GM10266 (cell line): ENCODE results near the gene SH3D21.

Experiments used
- DNase-seq: peaks from one replicate; pipeline ENCODE4 v3.0.0; 2012; ENCODE audit errors: extremely low spot score
- TF ChIP-seq, protein P1 (sequence below): IDR thresholded peaks from 2 replicates; pipeline ENCODE4 v1.5.1; 2012; ENCODE audit warnings: mild to moderate bottlenecking, low read depth; ENCODE audit not compliant: control insufficient read depth, insufficient read depth; ENCODE audit errors: missing control alignments

Gene SH3D21

DNA sequence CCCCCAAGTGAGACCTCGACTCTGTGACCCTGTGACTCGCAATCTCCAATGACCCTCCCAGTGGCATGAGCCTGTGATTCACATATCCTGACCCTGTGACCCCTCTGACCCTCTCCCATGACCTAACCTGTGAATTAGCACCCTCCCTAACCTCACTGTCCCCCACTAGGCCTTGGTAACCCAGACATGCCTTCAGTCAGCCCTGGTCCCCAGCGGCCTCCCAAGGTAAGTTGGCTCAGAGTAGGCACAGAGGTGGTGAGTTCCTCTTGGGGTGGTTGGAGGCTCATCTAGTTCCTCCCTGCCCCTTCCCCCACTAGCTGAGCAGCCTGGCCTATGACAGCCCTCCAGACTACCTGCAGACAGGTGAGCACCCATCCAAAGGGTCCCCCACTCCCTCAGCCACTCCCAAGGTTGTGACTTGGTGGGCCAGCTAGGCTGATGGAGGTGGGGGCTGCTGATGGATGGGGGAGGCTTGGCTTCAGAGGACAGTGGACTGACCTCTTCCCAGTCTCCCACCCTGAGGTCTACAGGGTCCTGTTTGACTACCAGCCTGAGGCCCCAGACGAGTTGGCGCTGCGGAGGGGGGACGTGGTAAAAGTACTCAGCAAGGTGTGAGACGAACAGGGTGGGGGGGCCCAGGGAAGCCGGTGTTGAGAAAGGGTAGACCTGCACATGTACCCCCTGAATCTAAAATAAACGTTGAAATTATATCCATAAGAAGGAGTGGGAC, 1.6 kb downstream of the SH3D21 start:
- DNase-seq, result no peak
- TF ChIP-seq, protein P1, sequence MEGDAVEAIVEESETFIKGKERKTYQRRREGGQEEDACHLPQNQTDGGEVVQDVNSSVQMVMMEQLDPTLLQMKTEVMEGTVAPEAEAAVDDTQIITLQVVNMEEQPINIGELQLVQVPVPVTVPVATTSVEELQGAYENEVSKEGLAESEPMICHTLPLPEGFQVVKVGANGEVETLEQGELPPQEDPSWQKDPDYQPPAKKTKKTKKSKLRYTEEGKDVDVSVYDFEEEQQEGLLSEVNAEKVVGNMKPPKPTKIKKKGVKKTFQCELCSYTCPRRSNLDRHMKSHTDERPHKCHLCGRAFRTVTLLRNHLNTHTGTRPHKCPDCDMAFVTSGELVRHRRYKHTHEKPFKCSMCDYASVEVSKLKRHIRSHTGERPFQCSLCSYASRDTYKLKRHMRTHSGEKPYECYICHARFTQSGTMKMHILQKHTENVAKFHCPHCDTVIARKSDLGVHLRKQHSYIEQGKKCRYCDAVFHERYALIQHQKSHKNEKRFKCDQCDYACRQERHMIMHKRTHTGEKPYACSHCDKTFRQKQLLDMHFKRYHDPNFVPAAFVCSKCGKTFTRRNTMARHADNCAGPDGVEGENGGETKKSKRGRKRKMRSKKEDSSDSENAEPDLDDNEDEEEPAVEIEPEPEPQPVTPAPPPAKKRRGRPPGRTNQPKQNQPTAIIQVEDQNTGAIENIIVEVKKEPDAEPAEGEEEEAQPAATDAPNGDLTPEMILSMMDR, result no peak

- no peak for DNase-seq
- TF ChIP-seq, protein P1, result no peak
These were observed 3.2 kb downstream of the SH3D21 start for GRCh38 chr1:36309397-36309796.

GRCh38 chr1:36320291-36320761, 14.2 kb downstream of the SH3D21 start:
- DNase-seq, result peak; percentile 41
- TF ChIP-seq, protein P1, result no peak

DNA sequence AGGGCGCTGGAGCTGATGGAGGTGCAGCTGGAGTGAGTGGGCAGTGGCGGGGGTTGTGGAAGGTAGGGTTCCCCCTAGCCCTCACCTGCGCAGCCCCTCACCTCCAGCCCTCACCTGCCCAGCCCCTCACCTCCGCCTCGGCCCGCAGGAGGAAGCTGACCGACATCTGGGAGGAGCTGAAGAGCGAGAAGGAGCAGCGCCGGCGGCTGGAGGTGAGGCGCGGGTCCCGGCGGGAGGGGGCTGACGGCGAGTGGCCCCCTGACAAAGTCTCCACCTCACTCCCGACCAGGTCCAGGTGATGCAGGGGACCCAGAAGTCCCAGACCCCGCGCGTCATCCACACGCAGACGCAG, 14.6 kb downstream of the SH3D21 start:
- TF ChIP-seq, protein P1, result no peak
- DNase-seq, result no peak

- TF ChIP-seq, protein P1, result no peak
- peak; percentile 56 for DNase-seq
These were observed 15.2 kb downstream of the SH3D21 start for GRCh38 chr1:36321119-36321951.

GRCh38 chr1:36322041-36322785, 16.0 kb downstream of the SH3D21 start:
- TF ChIP-seq, protein P1, result no peak
- DNase-seq, result peak; percentile 31
